ENCODE results near the gene MRS2. TPM values are rescaled to one million over a fixed set of nuclear protein-coding genes. Genes with fewer than 3 reads are reported as not detected.

Gene MRS2, protein sequence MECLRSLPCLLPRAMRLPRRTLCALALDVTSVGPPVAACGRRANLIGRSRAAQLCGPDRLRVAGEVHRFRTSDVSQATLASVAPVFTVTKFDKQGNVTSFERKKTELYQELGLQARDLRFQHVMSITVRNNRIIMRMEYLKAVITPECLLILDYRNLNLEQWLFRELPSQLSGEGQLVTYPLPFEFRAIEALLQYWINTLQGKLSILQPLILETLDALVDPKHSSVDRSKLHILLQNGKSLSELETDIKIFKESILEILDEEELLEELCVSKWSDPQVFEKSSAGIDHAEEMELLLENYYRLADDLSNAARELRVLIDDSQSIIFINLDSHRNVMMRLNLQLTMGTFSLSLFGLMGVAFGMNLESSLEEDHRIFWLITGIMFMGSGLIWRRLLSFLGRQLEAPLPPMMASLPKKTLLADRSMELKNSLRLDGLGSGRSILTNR
- 41.1 TPM for total RNA-seq

DNA sequence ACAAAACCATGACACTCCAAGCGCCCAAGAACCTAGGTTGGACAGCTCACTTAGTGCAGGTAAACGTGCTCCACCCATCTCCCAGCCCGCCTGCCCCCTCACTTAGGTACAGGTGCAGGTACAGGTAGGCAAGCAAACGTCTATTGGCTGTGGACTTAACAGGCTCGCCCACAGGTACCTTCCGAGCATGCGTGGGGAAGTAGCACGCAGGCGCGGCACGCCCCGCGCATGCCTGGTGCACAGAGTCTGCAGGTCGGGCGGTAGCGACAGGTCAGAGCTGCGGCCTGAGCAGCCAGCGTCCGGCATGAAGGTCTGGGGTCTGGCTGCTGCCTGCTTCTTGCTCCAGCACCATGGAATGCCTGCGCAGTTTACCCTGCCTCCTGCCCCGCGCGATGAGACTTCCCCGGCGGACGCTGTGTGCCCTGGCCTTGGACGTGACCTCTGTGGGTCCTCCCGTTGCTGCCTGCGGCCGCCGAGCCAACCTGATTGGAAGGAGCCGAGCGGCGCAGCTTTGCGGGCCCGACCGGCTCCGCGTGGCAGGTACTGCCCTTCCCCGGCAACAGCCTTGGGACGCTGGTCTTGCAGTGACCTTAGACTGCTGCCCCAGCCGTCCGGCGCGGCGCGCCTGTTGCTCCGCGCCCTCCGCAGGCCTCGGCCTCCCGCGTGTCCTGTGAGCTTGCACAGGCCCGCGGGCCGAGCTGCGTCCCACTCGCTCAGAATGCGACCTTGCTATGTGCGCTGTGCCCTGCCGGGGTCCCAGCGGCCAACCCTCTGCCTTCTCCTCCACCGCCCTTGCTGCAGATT lies at the start of gene MRS2:
MRS2 (plus strand) TSS at position 240 of the 804 bp plus-strand sequence; CDS start at position 351, 111 bp downstream.

DNA sequence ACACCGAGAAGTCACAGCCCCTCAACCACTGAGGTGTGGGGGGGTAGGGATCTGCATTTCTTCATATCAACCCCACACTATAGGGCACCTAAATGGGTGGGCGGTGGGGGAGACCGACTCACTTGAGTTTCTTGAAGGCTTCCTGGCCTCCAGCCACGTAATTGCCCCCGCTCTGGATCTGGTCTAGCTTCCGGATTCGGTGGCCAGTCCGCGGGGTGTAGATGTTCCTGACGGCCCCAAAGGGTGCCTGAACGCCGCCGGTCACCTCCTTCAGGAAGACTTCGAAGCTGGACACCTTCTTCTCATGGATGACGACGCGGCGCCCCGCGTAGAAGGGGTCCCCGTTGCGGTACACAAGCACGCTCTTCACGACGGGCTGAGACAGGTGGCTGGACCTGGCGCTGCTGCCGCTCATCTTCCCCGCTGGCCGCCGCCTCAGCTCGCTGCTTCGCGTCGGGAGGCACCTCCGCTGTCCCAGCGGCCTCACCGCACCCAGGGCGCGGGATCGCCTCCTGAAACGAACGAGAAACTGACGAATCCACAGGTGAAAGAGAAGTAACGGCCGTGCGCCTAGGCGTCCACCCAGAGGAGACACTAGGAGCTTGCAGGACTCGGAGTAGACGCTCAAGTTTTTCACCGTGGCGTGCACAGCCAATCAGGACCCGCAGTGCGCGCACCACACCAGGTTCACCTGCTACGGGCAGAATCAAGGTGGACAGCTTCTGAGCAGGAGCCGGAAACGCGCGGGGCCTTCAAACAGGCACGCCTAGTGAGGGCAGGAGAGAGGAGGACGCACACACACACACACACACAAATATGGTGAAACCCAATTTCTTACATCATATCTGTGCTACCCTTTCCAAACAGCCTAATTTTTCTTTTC lies 45.2 kb upstream of the MRS2 start, which contains the start of gene DCDC2:
DCDC2 (minus strand) TSS at position 724 of the 883 bp plus-strand sequence; CDS start at position 415, 309 bp downstream.

Other genes with a start within 250 kb of the MRS2 start
- gene DCDC2, start 44.9 kb upstream of the MRS2 start, total RNA-seq, result 5.9 TPM
- 10.9 TPM for gene GPLD1, start 86.6 kb downstream of the MRS2 start, total RNA-seq
- gene ALDH5A1, start 92.0 kb downstream of the MRS2 start, total RNA-seq, result 17.5 TPM
- gene KIAA0319, start 243.3 kb downstream of the MRS2 start, total RNA-seq, result 0.99 TPM

Measured in camera-type eye (tissue), 1 donor.